ENCODE results near the gene EDEM1. TPM values are rescaled to one million over a fixed set of nuclear protein-coding genes. Genes with fewer than 3 reads are reported as not detected.

The EDEM1 gene
- total and polyA plus RNA-seq, 4 donors: 12.8 to 132 (median 54.3) TPM

DNA sequence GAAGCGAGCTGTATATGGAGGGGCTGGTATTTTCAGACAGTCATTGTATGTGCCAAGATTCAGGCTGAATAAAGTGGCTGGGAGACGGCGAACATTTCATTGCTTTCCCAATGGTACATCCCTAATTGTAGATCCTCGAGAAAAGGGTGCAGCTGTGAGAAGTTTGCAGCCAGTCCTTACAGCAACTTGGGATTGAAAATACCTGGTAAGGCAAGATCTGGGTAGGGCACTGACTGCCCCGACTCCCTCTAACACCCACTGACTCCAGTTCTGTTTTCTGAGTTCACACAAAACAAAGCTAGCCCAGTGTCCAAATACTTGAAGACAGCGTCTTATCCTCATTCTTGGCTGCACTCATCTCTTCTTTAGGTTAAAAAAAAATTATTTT lies 63.7 kb downstream of the EDEM1 start:
- no peak overlapping the region for H3K4me3 ChIP-seq
- H3K9me3 ChIP-seq (ENCODE audit: control insufficient read depth in 4 of 4, insufficient read depth in 3 of 4, low read length in 3 of 4): no peaks in the 10 kb centered on the region
- no peak for TF ChIP-seq CTCF (IDR thresholded peaks at IDR 0.05; ENCODE audit: control extremely low read depth, extremely low read depth)
- 43 to 72% methylated on average over 6 of the region's 6 CpGs for WGBS, 2 donors
- DNase-seq: no peak
- H3K27ac ChIP-seq (ENCODE audit: low read depth in 1 of 2, low read length in 1 of 2): no peak overlapping the region
- peak; percentile 8 for ATAC-seq (ENCODE audit: insufficient read depth, low FRiP score)
- H3K27me3 ChIP-seq (ENCODE audit: control insufficient read depth in 3 of 3, insufficient read depth in 3 of 3, low read length in 2 of 3): no peaks in the 10 kb centered on the region
- H3K4me1 ChIP-seq (ENCODE audit: control insufficient read depth in 5 of 5, insufficient read depth in 5 of 5, low read length in 5 of 5): peaks cover 0 to 11% (median 0%) of the 10 kb centered on the region in 5 donors
- peak overlapping the region in 1 of 2 donors; percentile 19 for H3K9ac ChIP-seq (ENCODE audit: insufficient read depth in 1 of 2, low read length in 2 of 2)
- H3K36me3 ChIP-seq (ENCODE audit: control insufficient read depth in 4 of 4, insufficient read depth in 4 of 4, low read length in 4 of 4): no peaks in the 10 kb centered on the region

- Histone ChIP-seq H3K9ac (ENCODE audit: insufficient read depth in 1 of 2, low read length in 2 of 2) (no peak overlapping the region), H3K4me3 (no peak overlapping the region), H3K4me1 (ENCODE audit: control insufficient read depth in 5 of 5, insufficient read depth in 5 of 5, low read length in 5 of 5) (peaks cover 0 to 11% (median 0%) of the 10 kb centered on the region in 5 donors), H3K36me3 (ENCODE audit: control insufficient read depth in 4 of 4, insufficient read depth in 4 of 4, low read length in 4 of 4) (no peaks in the 10 kb centered on the region), H3K27ac (ENCODE audit: low read depth in 1 of 2, low read length in 1 of 2) (no peak overlapping the region), H3K9me3 (ENCODE audit: control insufficient read depth in 4 of 4, insufficient read depth in 3 of 4, low read length in 3 of 4) (no peaks in the 10 kb centered on the region), H3K27me3 (ENCODE audit: control insufficient read depth in 3 of 3, insufficient read depth in 3 of 3, low read length in 2 of 3) (no peaks in the 10 kb centered on the region)
- DNase-seq (no peak), ATAC-seq (ENCODE audit: insufficient read depth, low FRiP score) (no peak)
- TF ChIP-seq CTCF (IDR thresholded peaks at IDR 0.05; ENCODE audit: control extremely low read depth, extremely low read depth): no peak
- 87 to 94% methylated on average over 3 of the region's 3 CpGs for WGBS, 2 donors
These were observed 64.6 kb downstream of the EDEM1 start for GRCh38 chr3:5252131-5252530.

DNA sequence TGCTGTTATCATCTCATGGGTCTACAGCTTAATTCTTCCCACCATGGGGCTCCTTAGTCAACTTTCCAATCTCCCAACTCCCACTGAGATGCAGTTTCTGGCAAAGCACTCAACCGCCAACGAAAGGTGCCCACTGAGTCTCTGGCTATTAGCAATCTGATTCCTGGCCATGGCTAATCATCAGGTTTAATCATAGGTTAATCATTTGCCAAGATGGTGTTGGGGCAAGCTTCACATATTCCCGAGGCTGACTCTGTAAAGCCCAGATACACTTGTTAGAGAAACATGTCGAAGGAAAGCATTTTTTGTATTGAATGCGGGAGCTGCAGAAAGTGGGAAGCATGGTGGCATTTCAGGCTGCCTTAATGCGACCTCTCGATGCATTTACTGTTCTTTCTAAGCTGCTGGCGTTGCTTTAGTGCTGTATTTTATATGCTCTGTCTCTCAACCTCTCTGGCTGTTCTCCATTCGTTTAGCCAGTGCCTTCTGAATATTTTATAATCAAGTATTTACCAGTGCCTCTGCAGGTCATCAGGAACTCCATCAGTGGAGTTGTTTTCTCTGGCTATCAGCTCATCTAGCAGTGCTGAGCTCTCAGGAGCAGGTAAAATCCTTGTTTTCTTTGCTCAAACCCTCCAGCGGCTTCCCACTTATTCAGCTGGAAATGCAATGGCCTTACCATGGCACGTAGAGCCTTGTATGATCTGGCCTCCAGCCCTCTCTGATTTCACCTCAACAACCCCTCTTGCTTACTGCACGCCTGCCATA lies 67.0 kb downstream of the EDEM1 start:
- ATAC-seq (ENCODE audit: insufficient read depth, low FRiP score) (no peak), DNase-seq (no peak)
- Histone ChIP-seq H3K4me3 (no peak overlapping the region), H3K36me3 (ENCODE audit: control insufficient read depth in 4 of 4, insufficient read depth in 4 of 4, low read length in 4 of 4) (no peaks in the 10 kb centered on the region), H3K9me3 (ENCODE audit: control insufficient read depth in 4 of 4, insufficient read depth in 3 of 4, low read length in 3 of 4) (no peaks in the 10 kb centered on the region), H3K27ac (ENCODE audit: low read depth in 1 of 2, low read length in 1 of 2) (no peak overlapping the region), H3K27me3 (ENCODE audit: control insufficient read depth in 3 of 3, insufficient read depth in 3 of 3, low read length in 2 of 3) (no peaks in the 10 kb centered on the region), H3K4me1 (ENCODE audit: control insufficient read depth in 5 of 5, insufficient read depth in 5 of 5, low read length in 5 of 5) (peaks cover 0 to 11% (median 0%) of the 10 kb centered on the region in 5 donors), H3K9ac (ENCODE audit: insufficient read depth in 1 of 2, low read length in 2 of 2) (no peak overlapping the region)
- 88 to 93% methylated on average over 12 of the region's 12 CpGs for WGBS, 2 donors
- no peak for TF ChIP-seq CTCF (IDR thresholded peaks at IDR 0.05; ENCODE audit: control extremely low read depth, extremely low read depth)
